Mononuclear cell (primary cell): ENCODE data around the gene SRGAP3. TPM values are rescaled to one million over a fixed set of nuclear protein-coding genes. Genes with fewer than 3 reads are reported as not detected.

ENCODE experiments used
- H3K27me3 ChIP-seq: 2 replicates; pipeline ENCODE4 v1.6.0; 2011; ENCODE audit warnings: low read length, control low read depth; ENCODE audit not compliant: insufficient read depth
- H3K4me1 ChIP-seq: 2 replicates; pipeline ENCODE4 v1.5.1; 2011; ENCODE audit warnings: mild to moderate bottlenecking, low read length, control low read depth; ENCODE audit not compliant: insufficient read depth
- H3K4me3 ChIP-seq: 2 replicates; pipeline ENCODE4 v1.5.1; 2011; ENCODE audit warnings: mild to moderate bottlenecking, low read length, moderate library complexity
- H3K9me3 ChIP-seq: 2 replicates; pipeline ENCODE4 v1.5.1; 2011; ENCODE audit warnings: low read depth, mild to moderate bottlenecking, control low read depth, low read length
- total RNA-seq: library from RNA; depleted of rRNA; stranded (reverse); fragments of >200 nt; gene quantifications from one replicate; pipeline ENCODE4 v1.2.3, GENCODE V29; 2012

The SRGAP3 gene
- total RNA-seq, 1 donor, result 2.2 TPM

DNA sequence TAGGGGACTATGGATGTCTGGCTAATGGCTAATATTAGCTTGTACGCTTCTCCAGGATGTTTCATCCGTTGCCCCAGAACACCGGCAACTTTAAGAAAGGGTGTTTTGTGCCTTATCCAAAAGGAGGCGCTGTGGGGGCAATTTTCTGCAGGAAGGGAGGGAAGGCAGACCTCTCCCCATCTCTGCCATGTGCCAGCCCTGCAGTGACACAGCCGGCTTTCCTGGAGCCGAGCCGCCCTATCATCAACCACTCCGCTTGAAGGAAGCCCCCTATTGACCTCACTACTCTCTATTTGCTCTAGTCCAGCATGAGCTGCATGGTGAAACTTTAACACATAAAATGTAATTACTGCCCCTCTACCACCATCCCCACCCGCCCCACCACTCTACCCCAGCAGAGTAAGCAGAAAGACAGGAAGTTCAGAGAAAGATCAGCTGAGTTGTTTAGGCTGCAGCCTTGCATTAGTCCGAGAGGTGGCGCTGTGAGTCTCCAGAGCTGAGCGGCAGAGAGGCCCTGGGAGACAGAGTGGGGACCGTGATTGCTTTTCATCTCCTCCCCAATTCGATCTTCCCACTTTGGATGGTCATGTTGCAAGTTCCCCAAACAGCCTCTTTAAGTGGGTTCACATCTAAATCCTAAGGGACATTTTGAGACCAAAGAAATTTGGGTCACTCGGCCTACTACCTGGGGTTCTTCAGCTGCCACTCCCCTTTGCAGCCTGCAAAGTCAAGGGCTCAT, 261.6 kb downstream of the SRGAP3 start:
- Histone ChIP-seq H3K27me3 (no peaks in the 10 kb centered on the region), H3K4me1 (no peaks in the 10 kb centered on the region), H3K9me3 (no peaks in the 10 kb centered on the region), H3K4me3 (no peak overlapping the region)

DNA sequence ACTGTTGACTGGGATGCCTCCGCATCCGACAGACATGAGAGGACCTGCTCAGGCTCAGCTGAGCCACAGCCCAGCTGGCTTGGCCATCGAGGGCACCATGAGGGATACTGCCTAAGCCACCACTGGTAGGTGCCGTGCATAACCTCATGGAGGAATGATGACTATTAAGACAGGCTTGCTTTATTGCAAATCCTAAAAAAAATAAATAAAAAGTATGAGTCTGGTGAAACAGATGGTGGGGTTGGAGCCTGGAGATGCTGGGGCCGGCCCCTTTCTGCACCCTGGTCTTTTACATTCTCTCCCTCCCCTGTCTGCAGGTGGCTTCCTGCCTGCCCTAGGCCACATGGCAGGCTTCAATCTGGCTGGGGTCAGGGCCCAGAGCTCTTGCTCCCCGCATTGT, 262.2 kb downstream of the SRGAP3 start:
- no peaks in the 10 kb centered on the region for H3K4me1 ChIP-seq
- no peaks in the 10 kb centered on the region for H3K27me3 ChIP-seq
- no peaks in the 10 kb centered on the region for H3K9me3 ChIP-seq
- H3K4me3 ChIP-seq, result no peak overlapping the region

DNA sequence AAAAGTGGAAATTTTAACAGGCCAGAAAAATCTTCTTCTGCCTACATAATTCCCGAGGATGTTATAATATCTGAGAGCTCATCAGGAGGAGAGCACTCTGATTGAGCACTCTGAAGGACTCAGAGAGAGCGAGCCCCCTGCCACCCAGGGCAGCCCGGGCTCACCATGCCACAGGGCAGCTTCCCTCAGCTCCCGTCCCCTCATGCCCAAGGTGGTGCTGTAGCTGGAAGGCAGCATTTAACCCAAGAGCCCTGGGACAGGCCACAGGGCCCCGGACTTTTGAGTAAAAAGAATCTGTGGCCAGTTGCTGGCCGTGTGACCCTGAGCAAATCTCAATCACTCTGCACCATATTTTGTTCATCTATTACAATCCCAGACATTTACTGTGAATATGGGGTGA, 262.7 kb downstream of the SRGAP3 start:
- H3K9me3 ChIP-seq, result no peaks in the 10 kb centered on the region

DNA sequence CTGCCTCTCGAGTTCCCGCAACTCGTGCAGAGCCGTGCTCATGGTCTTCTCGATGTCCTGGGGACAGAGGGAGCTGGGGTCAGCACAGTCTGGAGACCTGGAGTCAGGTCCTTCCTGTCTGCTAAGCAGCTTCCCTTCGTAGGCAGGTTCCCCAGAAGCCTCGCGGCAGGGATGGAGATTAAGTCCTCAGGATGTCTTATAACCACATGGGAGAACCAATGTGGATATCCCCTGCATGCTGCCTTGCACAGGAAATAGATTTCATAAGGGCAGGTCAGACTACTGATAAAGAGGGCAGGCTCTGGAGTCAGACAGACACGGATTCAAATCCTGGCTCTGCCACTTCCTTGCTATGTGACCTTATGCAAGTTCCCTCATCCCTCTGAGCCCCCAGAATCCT, 263.6 kb downstream of the SRGAP3 start:
- Histone ChIP-seq H3K9me3 (no peaks in the 10 kb centered on the region), H3K4me1 (no peaks in the 10 kb centered on the region), H3K27me3 (no peaks in the 10 kb centered on the region), H3K4me3 (no peak overlapping the region)

More for the DNA sequence above, 262.7 kb downstream of the SRGAP3 start:
- H3K4me3 ChIP-seq, result no peak overlapping the region
- H3K4me1 ChIP-seq, result no peaks in the 10 kb centered on the region
- H3K27me3 ChIP-seq, result no peaks in the 10 kb centered on the region

DNA sequence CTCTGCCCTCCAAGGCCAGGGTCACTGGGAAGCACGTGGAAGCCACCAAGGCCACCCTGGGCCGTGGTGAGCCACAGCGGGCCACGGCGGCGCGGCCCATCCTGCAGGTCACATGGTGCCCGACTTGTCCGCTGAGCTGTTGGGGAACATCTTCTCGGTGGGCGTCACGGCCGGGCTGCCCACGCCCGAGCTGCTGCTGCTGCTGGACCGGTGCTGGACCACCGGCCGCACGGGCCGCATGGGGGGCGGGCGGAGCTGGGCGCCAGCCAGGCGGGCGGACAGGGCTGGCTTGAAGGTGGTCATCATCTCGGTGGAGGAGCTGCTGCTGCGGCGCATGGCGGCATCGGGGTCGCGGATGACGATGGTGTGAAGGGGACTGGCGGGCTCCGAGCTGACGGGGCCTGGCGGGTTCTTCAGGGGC, 264.0 kb downstream of the SRGAP3 start:
- Histone ChIP-seq H3K9me3 (no peaks in the 10 kb centered on the region), H3K4me1 (no peaks in the 10 kb centered on the region), H3K27me3 (no peaks in the 10 kb centered on the region), H3K4me3 (no peak overlapping the region)

DNA sequence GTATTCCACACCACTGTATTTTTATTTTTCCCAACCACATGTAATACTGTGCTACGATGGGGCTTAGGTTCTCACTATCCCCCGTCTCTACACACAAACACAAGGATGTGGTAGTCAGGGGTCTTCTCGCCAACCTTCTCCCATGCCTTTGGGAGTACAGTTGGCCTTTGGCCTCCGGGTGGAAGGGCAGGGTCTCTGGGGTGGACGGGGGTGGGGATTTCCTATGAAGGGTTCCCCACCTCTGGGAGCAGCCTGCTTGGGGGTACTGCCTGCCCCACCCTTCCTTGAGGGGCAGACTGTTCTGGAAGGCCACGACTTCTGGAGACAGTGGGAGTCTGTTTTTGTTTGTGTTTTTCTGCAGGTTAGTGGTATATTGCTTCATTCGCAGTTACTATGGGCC, 264.9 kb downstream of the SRGAP3 start:
- Histone ChIP-seq H3K4me3 (no peak overlapping the region), H3K4me1 (no peaks in the 10 kb centered on the region), H3K9me3 (no peaks in the 10 kb centered on the region), H3K27me3 (no peaks in the 10 kb centered on the region)

DNA sequence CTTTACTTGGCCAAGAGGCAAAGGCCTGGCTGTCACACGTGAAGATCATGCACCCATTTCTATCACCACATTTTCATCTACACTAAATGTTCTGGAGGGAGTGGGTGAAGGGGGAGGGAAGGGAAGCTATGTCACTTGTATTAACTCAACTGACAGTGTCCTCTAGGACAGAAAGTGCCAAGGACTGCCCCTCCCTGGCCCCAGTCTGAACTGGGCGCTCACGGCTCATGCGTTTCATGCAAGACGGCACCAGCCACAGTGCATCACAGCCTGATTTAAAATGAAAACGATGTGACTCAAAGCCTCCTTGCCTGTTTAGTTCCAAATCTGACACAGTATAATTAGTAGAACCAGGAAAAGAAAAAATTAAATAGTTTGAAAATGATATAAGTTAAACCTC, 265.4 kb downstream of the SRGAP3 start:
- no peak overlapping the region for H3K4me3 ChIP-seq
- no peaks in the 10 kb centered on the region for H3K27me3 ChIP-seq
- H3K9me3 ChIP-seq, result peaks cover 4% of the 10 kb centered on the region
- no peaks in the 10 kb centered on the region for H3K4me1 ChIP-seq

DNA sequence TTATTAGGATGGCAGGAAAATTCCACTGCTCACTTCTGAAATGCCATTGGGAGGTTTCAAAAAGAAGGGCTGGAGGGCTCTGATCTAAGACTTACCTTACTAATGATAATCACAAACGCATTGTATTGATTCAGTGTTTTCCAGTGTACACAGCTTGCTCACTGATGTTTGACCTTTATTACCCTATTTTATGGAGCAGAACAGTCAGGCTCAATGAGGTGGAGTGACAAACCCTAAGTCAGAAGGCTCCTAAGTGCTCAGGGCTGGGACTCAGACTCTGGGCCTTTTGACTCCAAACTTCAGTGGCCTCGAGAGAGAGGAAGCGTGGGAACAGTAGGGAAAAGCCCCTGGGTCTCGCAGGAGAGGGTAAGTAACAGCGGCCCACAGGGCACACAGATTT, 265.9 kb downstream of the SRGAP3 start:
- H3K9me3 ChIP-seq, result peaks cover 7% of the 10 kb centered on the region
- H3K27me3 ChIP-seq, result no peaks in the 10 kb centered on the region
- H3K4me3 ChIP-seq, result no peak overlapping the region
- H3K4me1 ChIP-seq, result no peaks in the 10 kb centered on the region

DNA sequence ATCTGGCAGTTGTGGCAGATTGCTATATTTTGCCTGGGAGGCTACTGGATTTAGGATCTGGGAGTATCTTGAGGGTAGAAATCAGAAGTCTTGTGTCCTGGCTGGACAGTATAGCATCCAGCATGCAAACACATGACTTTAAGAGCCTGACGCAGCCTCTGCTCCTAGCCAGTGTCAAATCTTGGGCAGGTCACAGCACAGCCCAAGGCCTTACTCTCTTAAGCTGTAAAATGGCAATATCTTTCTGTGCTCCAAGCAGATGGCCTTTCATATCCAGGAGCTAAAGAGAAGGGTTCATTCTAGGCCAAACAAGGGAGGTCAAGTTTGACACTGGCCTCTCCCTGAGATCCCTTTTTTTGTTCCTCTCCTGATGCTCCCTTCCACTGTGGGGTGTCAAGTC, 266.4 kb downstream of the SRGAP3 start:
- H3K27me3 ChIP-seq, result no peaks in the 10 kb centered on the region
- no peak overlapping the region for H3K4me3 ChIP-seq
- H3K4me1 ChIP-seq, result no peaks in the 10 kb centered on the region

DNA sequence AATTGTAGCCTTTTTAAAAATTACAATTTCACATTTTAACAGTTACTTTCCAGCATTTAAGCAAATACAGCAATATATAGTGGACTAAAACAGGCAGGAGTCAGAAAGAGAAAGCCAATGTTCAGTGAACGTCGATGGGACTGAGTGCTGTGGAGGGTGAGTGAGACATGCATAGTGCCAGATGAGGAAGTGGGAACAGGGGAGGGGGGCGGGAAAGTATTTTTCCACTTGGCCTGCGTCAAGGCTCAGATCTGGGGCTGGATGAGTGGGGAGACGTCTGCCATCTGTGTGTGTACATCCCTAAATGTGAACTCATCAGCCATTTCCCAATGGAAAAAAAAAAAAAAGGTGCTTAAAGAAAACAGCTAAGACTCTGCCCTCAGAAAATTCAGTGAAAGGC, 266.9 kb downstream of the SRGAP3 start:
- H3K4me3 ChIP-seq, result no peak overlapping the region

More for the DNA sequence above, 266.4 kb downstream of the SRGAP3 start:
- H3K9me3 ChIP-seq, result peaks cover 7% of the 10 kb centered on the region

DNA sequence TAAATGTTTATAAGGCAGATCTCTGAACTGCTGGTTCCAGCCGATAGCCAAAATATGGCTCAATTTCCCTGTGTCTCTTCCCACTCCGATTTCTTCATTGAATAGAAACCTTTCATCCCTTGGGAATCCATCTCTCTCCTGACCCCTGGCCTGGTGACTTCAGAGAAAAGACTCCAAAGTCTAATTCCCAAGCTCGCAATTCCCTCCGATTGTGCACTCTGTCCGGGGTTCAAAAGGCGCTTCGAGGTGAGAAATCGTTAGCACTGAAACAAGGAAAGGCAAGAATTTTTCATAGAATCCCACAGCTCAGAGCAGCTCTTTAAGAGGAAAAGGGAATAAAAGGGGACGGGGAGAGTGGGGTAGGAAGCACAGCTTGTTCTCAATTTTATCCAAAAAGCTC, 267.7 kb downstream of the SRGAP3 start:
- peaks cover 7% of the 10 kb centered on the region for H3K9me3 ChIP-seq
- no peak overlapping the region for H3K4me3 ChIP-seq
- H3K27me3 ChIP-seq, result peaks cover 2% of the 10 kb centered on the region
- no peaks in the 10 kb centered on the region for H3K4me1 ChIP-seq

More for the DNA sequence above, 266.9 kb downstream of the SRGAP3 start:
- Histone ChIP-seq H3K9me3 (peaks cover 7% of the 10 kb centered on the region), H3K27me3 (no peaks in the 10 kb centered on the region), H3K4me1 (no peaks in the 10 kb centered on the region)

DNA sequence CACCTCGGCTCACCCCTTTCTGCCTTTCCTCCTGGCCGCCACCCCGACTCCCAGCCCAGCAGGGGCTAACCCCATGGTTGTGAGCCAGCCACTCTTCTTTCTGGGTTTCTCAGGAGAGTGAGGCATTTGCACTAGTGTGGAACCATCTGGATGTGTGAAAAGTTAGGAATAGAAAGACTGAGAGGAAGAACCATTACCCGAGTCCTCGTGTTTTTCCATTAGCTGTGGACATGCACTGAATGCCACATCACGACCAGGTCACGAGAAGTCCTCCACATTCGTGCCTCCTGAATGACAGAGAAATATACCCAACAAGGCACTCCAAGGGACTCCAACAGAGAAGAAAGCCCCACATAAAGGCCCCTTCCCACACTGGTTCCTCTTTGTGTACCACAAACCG, 268.1 kb downstream of the SRGAP3 start:
- H3K27me3 ChIP-seq, result peaks cover 2% of the 10 kb centered on the region
- H3K4me3 ChIP-seq, result no peak overlapping the region
- H3K4me1 ChIP-seq, result no peaks in the 10 kb centered on the region
- peaks cover 7% of the 10 kb centered on the region for H3K9me3 ChIP-seq

DNA sequence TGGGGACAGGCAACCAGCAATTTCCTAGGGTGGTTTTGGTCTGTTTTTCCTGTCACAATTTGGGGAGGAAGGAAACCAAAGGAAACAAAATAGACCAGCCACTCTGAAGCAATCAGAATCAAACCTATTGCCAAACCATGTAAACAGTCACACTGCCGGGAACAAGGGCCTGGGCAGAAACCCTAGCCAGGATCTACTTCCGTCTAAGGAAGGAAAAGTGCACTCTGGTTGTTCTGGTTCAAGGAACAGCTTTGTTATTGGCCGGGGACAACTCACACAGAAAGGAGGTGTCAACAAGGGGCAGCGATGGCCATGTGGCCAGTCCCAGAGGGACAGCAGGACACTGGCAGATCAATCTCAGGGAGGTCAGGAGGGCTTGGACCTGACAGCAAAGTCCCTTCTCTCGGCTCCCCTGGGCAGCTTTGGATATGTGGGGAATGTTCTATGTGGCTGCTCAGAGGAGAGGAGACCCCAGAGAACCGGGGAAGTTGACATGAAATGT, 268.6 kb downstream of the SRGAP3 start:
- Histone ChIP-seq H3K9me3 (peaks cover 7% of the 10 kb centered on the region), H3K4me3 (no peak overlapping the region), H3K27me3 (peaks cover 2% of the 10 kb centered on the region), H3K4me1 (no peaks in the 10 kb centered on the region)

DNA sequence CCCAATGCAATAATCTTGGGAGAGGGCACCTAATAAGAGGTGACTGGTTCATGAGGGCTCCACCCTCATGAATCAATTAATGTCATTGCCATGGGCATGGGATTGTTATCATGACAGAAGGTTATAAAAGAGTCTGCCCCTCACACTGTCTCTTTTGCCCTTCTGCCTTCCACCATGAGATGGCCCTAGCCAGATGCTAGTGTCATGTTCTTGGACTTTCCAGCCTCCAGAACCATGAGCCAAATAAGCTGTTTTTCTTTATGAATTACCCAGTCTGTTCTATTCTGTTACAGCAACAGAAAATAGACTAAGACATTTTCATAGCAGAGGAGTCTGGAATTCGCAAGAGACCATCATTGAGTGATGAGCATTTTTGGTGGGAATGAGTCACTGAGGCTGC, 270.2 kb downstream of the SRGAP3 start:
- H3K27me3 ChIP-seq, result peaks cover 2% of the 10 kb centered on the region

DNA sequence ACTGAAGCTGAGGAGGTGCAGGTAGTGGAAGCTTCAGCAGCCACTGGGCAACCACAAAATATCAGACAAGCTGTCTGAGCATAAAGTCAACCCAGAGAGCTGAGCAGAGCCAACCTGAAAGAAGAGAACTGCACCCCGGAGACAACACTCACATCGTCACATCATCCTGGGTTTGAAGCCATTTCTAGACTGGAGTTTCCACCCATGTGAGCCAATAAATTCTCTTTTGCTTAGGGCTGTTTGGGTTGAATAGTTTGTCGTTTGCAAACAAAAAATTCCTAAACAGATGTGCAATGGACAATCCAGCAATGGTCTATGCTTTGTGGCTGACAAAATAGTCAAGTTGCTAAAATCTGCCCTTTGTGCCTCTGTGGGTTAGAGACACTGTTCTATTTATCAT, 270.9 kb downstream of the SRGAP3 start:
- Histone ChIP-seq H3K4me1 (no peaks in the 10 kb centered on the region), H3K4me3 (no peak overlapping the region), H3K9me3 (peaks cover 7% of the 10 kb centered on the region), H3K27me3 (peaks cover 2% of the 10 kb centered on the region)

More for the DNA sequence above, 270.2 kb downstream of the SRGAP3 start:
- no peaks in the 10 kb centered on the region for H3K4me1 ChIP-seq
- no peak overlapping the region for H3K4me3 ChIP-seq
- peaks cover 7% of the 10 kb centered on the region for H3K9me3 ChIP-seq

DNA sequence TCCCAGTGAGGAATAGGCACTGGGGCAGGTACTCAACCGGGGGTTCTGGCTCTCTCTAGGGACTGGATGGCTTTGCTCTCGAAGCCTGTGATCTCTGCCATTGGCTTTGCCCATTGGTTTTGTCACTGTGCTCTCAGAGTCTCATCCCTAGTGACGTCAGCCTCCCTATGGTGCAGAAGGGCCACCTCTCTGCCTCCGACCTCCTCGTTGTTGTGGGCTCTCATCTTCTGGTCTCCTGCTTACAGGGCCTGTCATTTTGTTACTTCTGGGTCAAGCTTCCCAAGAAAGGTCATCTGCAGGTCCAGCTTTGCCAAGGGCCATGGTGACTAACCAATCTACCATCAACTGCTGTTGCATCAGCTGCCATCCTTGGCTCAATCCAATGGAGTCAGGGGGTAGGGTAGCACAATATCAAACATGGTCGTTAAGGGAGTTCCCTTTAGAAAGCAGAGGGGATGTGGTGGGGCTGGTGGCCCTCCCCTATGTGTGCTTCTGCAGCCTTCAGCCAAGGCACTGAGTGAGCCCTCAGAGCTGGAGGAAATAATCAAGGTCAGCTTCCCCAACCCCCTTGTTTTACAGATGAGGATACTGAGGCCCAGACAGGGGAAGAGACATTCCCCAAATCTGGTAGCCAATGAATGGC, 272.8 kb downstream of the SRGAP3 start:
- H3K27me3 ChIP-seq, result peaks cover 2% of the 10 kb centered on the region
- no peak overlapping the region for H3K4me3 ChIP-seq
- H3K9me3 ChIP-seq, result peaks cover 7% of the 10 kb centered on the region
- no peaks in the 10 kb centered on the region for H3K4me1 ChIP-seq
